Suprapubic skin (tissue), 4 donors: ENCODE data around the gene PGM3.

Source experiments
- CTCF ChIP-seq, 2 donors: fragments of 200-600 bp in 1 of 2; fragments of 450-650 bp in 1 of 2; sonication (generic) in 1 of 2; IDR thresholded peaks; one replicate each; pipeline ENCODE4 v1.5.1; 2016 to 2019; ENCODE audit warnings: antibody characterized with exemption in 2 of 2, mild to moderate bottlenecking in 1 of 2, moderate library complexity in 1 of 2
- EP300 ChIP-seq: sonication (generic); formaldehyde crosslinking; IDR thresholded peaks from one replicate; pipeline ENCODE4 v1.6.1; 2017; ENCODE audit warnings: antibody characterized with exemption
- POLR2A ChIP-seq, 2 donors: fragments of 450-650 bp; IDR thresholded peaks; one replicate each; pipeline ENCODE4 v1.6.1; 2017; ENCODE audit warnings: antibody characterized with exemption in 2 of 2, mild to moderate bottlenecking in 2 of 2, moderate library complexity in 2 of 2
- POLR2AphosphoS5 ChIP-seq, 3 donors: sonication (generic); formaldehyde crosslinking; IDR thresholded peaks; one replicate each; pipeline ENCODE4 v1.6.1; 2017; ENCODE audit warnings: antibody characterized with exemption in 3 of 3

GRCh38 chr6:83153883-83154521 lies 39.1 kb downstream of the PGM3 start:
- TF ChIP-seq CTCF (IDR thresholded peaks at IDR 0.05) (no peak), POLR2A (IDR thresholded peaks at IDR 0.05) (no peak), POLR2AphosphoS5 (IDR thresholded peaks at IDR 0.05) (no peak), EP300 (no peak)
